ENCODE results near the gene IL17RA. TPM values are rescaled to one million over a fixed set of nuclear protein-coding genes. Genes with fewer than 3 reads are reported as not detected.

IL17RA gene
- total RNA-seq, 1 donor from 2014 or later: 3.7 TPM

- Histone ChIP-seq H3K4me3 (ENCODE audit: low read depth, low read length) (peak within 1 kb of the TSS; percentile 8), H3K27me3 (ENCODE audit: control insufficient read depth, insufficient read depth, low read length) (peaks cover 23% of the 10 kb centered on the region), H3K36me3 (ENCODE audit: control insufficient read depth, insufficient read depth, low read length) (no peaks in the 10 kb centered on the region)
- DNase-seq (ENCODE audit: low read depth) (no peak), FAIRE-seq (no peak)
- no peak for TF ChIP-seq CTCF (IDR thresholded peaks at IDR 0.05; ENCODE audit: insufficient read depth, low read length, severe bottlenecking)
Observed at GRCh38 chr22:17121233-17122195, 36.7 kb downstream of the IL17RA start, which contains the start of gene TMEM121B. Gene TMEM121B (minus strand): TSS chr22:17121360. CDS start chr22:17121127, 233 bp downstream.

GRCh38 chr22:17130199-17130598 lies 45.4 kb downstream of the IL17RA start:
- no peak for TF ChIP-seq CTCF (IDR thresholded peaks at IDR 0.05; ENCODE audit: insufficient read depth, low read length, severe bottlenecking)
- Histone ChIP-seq H3K36me3 (ENCODE audit: control insufficient read depth, insufficient read depth, low read length) (no peaks in the 10 kb centered on the region), H3K4me3 (ENCODE audit: low read depth, low read length) (no peak overlapping the region), H3K27me3 (ENCODE audit: control insufficient read depth, insufficient read depth, low read length) (no peaks in the 10 kb centered on the region)
- DNase-seq (ENCODE audit: low read depth) (no peak), FAIRE-seq (no peak)

GRCh38 chr22:17131686-17132085 lies 46.9 kb downstream of the IL17RA start:
- Histone ChIP-seq H3K36me3 (ENCODE audit: control insufficient read depth, insufficient read depth, low read length) (no peaks in the 10 kb centered on the region), H3K27me3 (ENCODE audit: control insufficient read depth, insufficient read depth, low read length) (no peaks in the 10 kb centered on the region), H3K4me3 (ENCODE audit: low read depth, low read length) (no peak overlapping the region)
- no peak for FAIRE-seq
- no peak for TF ChIP-seq CTCF (IDR thresholded peaks at IDR 0.05; ENCODE audit: insufficient read depth, low read length, severe bottlenecking)
- no peak for DNase-seq (ENCODE audit: low read depth)

- DNase-seq (ENCODE audit: low read depth) (no peak), FAIRE-seq (no peak)
- TF ChIP-seq CTCF (IDR thresholded peaks at IDR 0.05; ENCODE audit: insufficient read depth, low read length, severe bottlenecking): no peak
- Histone ChIP-seq H3K27me3 (ENCODE audit: control insufficient read depth, insufficient read depth, low read length) (no peaks in the 10 kb centered on the region), H3K4me3 (ENCODE audit: low read depth, low read length) (no peak overlapping the region), H3K36me3 (ENCODE audit: control insufficient read depth, insufficient read depth, low read length) (no peaks in the 10 kb centered on the region)
Observed at GRCh38 chr22:17132112-17132511, 47.3 kb downstream of the IL17RA start.

GRCh38 chr22:17133137-17133536 lies 48.3 kb downstream of the IL17RA start:
- no peak for FAIRE-seq

More at GRCh38 chr22:17133137-17133536, 48.3 kb downstream of the IL17RA start:
- Histone ChIP-seq H3K36me3 (ENCODE audit: control insufficient read depth, insufficient read depth, low read length) (peaks cover 5% of the 10 kb centered on the region), H3K27me3 (ENCODE audit: control insufficient read depth, insufficient read depth, low read length) (no peaks in the 10 kb centered on the region), H3K4me3 (ENCODE audit: low read depth, low read length) (no peak overlapping the region)
- DNase-seq (ENCODE audit: low read depth): no peak
- TF ChIP-seq CTCF (IDR thresholded peaks at IDR 0.05; ENCODE audit: insufficient read depth, low read length, severe bottlenecking): no peak

Data from bronchial epithelial cell (primary cell).